ENCODE measurements around the gene AFM.

DNA sequence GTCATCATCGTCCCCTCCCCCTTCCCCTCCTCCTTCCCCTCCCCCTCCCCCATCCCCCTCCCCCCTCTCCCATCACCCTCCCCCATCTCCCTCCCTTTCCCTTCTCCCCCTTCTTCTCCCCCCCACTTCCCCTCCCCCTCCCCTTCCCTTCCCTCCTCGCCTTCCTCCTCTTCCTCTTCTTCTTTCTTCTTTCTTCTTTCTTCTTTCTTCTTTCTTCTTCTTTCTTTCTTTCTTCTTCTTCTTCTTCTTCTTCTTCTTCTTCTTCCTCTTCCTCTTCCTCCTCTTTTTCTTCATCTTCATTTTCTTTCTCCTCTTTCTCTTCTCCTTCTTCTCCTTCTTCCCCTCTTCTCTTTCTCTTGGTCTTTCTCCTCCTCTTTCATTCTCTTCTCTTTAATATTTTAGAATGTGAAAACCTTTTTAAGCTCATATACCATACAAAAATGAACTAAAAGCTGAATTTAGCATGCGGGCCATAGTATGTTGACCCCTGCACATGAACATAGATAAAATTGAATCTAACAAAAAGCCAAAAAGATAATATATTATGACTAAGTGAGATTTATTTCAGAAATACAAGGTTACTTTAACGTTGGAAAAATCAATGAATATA is 20.5 kb upstream of the AFM start:
- TF ChIP-seq, protein P1, sequence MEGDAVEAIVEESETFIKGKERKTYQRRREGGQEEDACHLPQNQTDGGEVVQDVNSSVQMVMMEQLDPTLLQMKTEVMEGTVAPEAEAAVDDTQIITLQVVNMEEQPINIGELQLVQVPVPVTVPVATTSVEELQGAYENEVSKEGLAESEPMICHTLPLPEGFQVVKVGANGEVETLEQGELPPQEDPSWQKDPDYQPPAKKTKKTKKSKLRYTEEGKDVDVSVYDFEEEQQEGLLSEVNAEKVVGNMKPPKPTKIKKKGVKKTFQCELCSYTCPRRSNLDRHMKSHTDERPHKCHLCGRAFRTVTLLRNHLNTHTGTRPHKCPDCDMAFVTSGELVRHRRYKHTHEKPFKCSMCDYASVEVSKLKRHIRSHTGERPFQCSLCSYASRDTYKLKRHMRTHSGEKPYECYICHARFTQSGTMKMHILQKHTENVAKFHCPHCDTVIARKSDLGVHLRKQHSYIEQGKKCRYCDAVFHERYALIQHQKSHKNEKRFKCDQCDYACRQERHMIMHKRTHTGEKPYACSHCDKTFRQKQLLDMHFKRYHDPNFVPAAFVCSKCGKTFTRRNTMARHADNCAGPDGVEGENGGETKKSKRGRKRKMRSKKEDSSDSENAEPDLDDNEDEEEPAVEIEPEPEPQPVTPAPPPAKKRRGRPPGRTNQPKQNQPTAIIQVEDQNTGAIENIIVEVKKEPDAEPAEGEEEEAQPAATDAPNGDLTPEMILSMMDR (IDR thresholded peaks at IDR 0.05) = no peak
- TF ChIP-seq POLR2A (IDR thresholded peaks at IDR 0.05) = no peak

All from heart left ventricle (tissue), 13 donors.